Stromal cell of bone marrow (primary cell): ENCODE measurements around the gene MZT2B.
A peak's percentile ranks its signal among the peaks of the same experiment; 100 is the strongest.
"Not testable (repeated sequence)": the region's sequence is repeated elsewhere in the genome, so short reads cannot be mapped to it uniquely, and the experiment has no call there.

Source experiments
- DNase-seq: peaks from one replicate; pipeline ENCODE4 v3.0.0-alpha.2; 2012; ENCODE audit warnings: low read depth

Gene MZT2B

GRCh38 chr2:130180404-130181324, 1.4 kb upstream of the MZT2B start:
- DNase-seq, result not testable (repeated sequence)

- DNase-seq, result peak; percentile 90
These were observed 660 bp upstream of the MZT2B start, which contains the start of gene SMPD4 for GRCh38 chr2:130181325-130181879. SMPD4 (minus strand) TSS chr2:130181602; CDS start chr2:130176592, 5,010 bp downstream.

GRCh38 chr2:130182826-130183511, 907 bp downstream of the MZT2B start:
- not testable (repeated sequence) for DNase-seq

GRCh38 chr2:130183512-130184373, 1.7 kb downstream of the MZT2B start:
- no peak for DNase-seq

DNA sequence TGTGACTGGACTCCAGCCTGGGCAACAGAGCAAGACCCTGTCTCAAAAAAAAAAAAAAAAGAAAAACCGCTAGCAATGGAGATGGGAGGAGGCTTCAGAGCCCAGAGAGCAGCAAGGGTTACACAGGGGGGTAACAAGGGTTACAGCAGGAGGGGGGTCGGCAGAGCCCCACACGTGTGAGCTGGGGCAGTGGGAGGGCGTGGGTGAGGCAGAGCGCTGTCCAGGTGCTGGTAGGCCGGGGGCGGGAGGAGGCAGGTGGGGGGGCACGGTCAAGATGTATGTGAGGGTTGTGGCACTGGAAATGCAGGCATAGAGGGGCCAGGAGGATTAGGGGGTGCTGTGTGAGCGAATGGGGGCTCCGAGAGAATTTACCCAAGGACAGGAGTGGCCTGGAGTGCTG, 3.4 kb downstream of the MZT2B start:
- no peak for DNase-seq

GRCh38 chr2:130185896-130186295, 3.8 kb downstream of the MZT2B start:
- no peak for DNase-seq

GRCh38 chr2:130186391-130186790, 4.3 kb downstream of the MZT2B start:
- DNase-seq, result no peak

DNA sequence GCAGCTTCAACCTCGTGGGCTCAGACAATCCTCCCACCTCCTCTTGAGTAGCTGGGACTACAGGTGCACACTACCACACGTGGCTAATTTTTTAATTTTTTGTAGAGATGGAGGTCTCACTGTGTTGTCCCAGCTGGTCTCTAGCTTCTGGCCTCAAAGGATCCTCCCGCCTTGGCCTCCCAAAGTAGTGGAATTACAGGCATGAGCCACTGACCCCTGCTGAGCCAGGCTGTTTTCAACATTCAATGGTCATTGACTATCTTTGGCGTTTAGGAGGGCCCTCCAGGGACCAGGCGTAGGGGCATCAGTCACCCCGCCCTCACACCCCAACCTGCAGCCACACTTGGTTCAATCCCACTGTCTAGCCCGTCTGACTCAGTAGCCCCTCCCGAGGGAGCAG, 5.2 kb downstream of the MZT2B start:
- DNase-seq, result no peak

GRCh38 chr2:130187859-130188792, 6.1 kb downstream of the MZT2B start:
- DNase-seq, result not testable (repeated sequence)

- not testable (repeated sequence) for DNase-seq
These were observed 6.9 kb downstream of the MZT2B start for GRCh38 chr2:130188958-130189357.

DNA sequence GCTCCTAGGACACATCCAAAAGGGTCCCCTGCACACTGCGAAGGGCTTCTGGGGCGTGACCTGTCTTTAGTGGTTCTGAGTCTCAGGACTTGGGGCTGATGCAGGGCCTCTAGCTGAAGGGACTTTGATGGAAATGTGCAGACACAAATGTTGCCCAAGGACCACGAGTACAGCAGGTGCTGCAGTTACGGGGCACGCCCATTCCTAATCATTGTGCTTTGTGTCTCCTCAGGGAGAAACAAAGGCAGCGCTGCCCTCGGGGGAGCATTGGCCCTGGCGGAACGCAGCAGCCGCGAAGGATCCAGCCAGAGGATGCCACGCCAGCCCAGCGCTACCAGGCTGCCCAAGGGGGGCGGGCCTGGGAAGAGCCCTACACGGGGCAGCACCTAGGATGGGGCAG, 8.2 kb downstream of the MZT2B start:
- DNase-seq, result no peak

DNA sequence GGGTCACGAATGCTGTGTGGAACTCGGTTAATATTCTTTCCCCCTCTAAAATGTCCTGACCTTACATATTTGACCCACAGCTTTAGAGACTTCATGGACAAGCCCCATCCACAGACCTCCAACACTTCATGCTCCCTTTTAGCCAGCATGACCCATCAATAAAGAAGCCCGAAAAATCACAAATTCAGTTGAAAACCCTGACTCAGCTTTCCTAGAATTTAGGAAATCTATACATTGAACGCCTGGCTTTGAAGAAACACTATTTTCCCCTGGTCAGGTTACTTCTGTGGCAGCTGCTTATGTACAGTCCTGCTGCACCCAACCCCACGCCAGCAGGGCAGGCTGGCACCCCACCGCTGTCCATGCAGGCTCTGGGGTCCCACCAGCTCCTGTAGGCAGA, 9.3 kb downstream of the MZT2B start:
- not testable (repeated sequence) for DNase-seq

DNA sequence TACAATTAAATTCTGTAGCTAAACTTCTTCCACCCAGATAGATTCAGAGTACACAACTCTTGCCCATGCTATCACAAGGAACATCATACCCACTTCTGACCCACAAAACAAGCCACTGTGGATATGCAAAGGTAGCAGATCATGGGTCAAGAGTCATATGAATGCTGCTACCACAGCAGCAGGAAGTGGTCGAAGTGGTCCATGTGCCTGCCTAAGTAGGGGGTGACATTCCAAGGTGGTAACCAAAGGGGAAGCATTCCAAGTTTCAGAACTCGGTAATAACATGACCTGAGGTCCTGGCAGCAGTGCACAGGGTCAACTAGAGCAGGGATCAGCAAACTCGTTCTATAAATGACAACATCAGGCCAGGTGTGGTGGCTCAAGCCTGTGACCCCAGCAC, 10.4 kb downstream of the MZT2B start:
- DNase-seq, result not testable (repeated sequence)

DNA sequence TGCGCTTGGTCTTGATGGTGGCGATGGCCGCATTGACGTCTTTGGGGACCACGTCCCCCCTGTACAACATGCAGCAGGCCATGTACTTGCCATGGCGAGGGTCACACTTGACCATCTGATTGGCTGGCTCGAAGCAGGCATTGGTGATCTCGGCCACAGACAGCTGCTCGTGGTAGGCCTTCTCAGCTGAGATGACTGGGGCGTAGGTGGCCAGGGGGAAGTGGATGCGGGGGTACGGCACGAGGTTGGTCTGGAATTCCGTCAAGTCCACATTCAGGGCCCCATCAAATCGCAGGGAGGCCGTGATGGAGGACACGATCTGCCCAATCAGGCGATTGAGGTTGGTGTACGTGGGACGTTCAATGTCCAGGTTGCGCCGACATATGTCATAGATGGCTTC, 11.8 kb downstream of the MZT2B start:
- not testable (repeated sequence) for DNase-seq

DNA sequence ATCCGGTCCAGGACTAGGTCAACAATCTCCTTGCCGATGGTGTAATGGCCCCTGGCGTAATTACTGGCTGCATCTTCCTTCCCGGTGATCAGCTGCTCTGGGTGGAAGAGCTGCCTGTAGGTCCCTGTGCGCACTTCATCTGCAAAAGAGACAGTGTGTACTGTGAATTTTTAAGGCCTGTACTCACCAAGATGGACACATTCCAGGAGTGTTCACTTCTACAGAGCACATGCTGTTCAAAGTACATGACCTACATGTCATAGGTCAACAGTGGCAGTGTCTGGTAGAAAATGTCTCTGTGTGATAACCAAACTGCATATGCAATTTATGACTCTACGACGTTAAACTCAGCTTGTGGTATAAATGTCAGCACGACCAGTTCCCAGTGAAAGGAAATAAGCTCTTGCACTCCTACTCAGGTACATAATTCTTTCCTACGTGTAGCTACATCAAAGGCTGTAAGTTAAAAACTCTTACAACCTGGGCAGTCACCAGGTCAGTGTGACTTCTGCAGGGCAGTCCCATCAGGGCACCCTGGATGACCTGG, 13.1 kb downstream of the MZT2B start:
- not testable (repeated sequence) for DNase-seq

GRCh38 chr2:130196052-130196451, 14.0 kb downstream of the MZT2B start:
- DNase-seq, result not testable (repeated sequence)

- DNase-seq, result no peak
These were observed 16.3 kb downstream of the MZT2B start, which contains the start of gene TUBA3E for GRCh38 chr2:130198343-130198742. TUBA3E (minus strand) TSS chr2:130198439; CDS start chr2:130198360, 79 bp downstream.

DNA sequence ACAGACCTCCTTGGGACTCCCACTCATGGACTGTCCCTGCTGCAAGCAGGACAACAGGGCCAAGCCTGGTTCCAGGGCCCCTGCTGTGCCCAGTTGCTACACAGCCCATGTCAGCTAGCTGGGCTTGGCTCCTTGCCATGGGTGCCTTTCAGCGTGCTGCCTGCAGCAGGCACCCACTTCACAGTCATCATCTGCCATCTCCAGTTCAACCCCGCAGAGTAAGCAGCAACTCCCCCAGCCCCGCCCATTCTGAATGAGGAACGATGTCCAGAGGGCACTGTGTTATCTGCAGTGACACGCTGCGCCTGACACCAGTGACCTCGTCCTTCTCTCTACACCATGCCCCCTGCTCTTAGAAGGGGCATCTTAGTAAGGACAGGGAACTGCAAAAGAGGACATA, 20.5 kb downstream of the MZT2B start:
- DNase-seq, result not testable (repeated sequence)

DNA sequence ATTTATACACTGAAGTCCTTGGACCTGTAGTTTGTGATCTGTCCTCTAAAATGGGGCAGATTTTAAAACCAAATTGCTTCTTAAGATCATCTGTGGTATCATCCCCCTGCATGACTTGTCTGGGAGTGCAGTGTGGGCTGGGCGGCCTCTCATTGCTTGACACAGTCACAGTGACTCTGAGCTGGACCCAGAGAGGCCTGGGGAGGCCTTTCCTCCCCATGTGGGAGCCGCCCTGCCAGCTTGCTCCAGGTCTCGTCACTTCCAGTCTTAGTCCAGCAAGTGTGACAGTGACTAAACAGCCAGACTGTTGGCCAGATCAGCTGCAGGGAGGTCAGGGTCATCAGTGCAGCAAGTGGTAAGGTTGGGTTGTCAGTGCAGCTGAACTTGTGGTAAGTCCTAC, 21.1 kb downstream of the MZT2B start:
- not testable (repeated sequence) for DNase-seq

- not testable (repeated sequence) for DNase-seq
These were observed 25.0 kb downstream of the MZT2B start for GRCh38 chr2:130207051-130207450.
